Endothelial cell of umbilical vein (primary cell): ENCODE data around the gene CX3CR1. TPM values are rescaled to one million over a fixed set of nuclear protein-coding genes. Genes with fewer than 3 reads are reported as not detected.

Experiments
- BruUV-seq: library from RNA; stranded (reverse); fragments of 400-500 nt; replicated peaks from 2 replicates; lab custom pipeline; 2021; lab: Mats Ljungman, UMichigan
- CTCF ChIA-PET: fragments of 300-600, 350-600 bp; sonication (Branson Sonifier 250); formaldehyde crosslinking; loops from one replicate; lab custom pipeline; 2021; ENCODE audit warnings: antibody characterized with exemption, inconsistent platforms; lab: Charles Lee
- POLR2A ChIA-PET: fragments of 300-600, 350-600 bp; sonication (Branson Sonifier 250); formaldehyde crosslinking; loops from one replicate; lab custom pipeline; 2021; ENCODE audit warnings: antibody characterized with exemption, inconsistent platforms; lab: Charles Lee
- DNase-seq: peaks from one replicate; pipeline ENCODE4 v3.0.0-alpha.2; 2011; ENCODE audit warnings: low read depth, low spot score
- FAIRE-seq: peaks from 2 replicates; lab custom pipeline; 2011; peaks lifted over from hg19 to GRCh38; lab: Jason Lieb, UNC
- H2AFZ ChIP-seq: 2 replicates; pipeline ENCODE4 v1.6.0; 2012; ENCODE audit warnings: low read depth, low read length, control low read depth, inconsistent platforms
- H3K27ac ChIP-seq: 2 replicates; pipeline ENCODE4 v1.5.1; 2011; ENCODE audit warnings: low read depth, mild to moderate bottlenecking, control low read depth, low read length, moderate library complexity; ENCODE audit not compliant: insufficient read depth
- H3K27me3 ChIP-seq, 2 experiments: 2 replicates each; pipeline versions ENCODE4 v1.6.0 to v1.6.1; 2011; ENCODE audit warnings: low read length in 2 of 2, mixed read lengths in 1 of 2; ENCODE audit not compliant: control insufficient read depth in 2 of 2, insufficient read depth in 2 of 2
- H3K36me3 ChIP-seq, 2 experiments: 2 replicates in 1 of 2; 3 replicates in 1 of 2; pipeline ENCODE4 v1.5.1; 2011; ENCODE audit warnings: low read length in 2 of 2, mild to moderate bottlenecking in 1 of 2, moderate library complexity in 1 of 2; ENCODE audit not compliant: control insufficient read depth in 2 of 2, insufficient read depth in 2 of 2; ENCODE audit errors: extremely low read depth in 1 of 2
- H3K4me1 ChIP-seq: 3 replicates; pipeline ENCODE4 v1.5.1; 2011; ENCODE audit warnings: mild to moderate bottlenecking, low read length; ENCODE audit not compliant: control insufficient read depth, insufficient read depth; ENCODE audit errors: extremely low read depth
- H3K4me2 ChIP-seq: 2 replicates; pipeline ENCODE4 v1.6.1; 2011; ENCODE audit warnings: low read length, control low read depth, mixed read lengths; ENCODE audit not compliant: insufficient read depth
- H3K4me3 ChIP-seq, 3 experiments: fragments of 200-600 bp in 1 of 3; sonication (generic), shearing (Covaris generic) in 1 of 3; replicated peaks in 1 of 3; 2 replicates each; pipeline ENCODE4 v1.5.1; 2011 to 2016; ENCODE audit warnings: control low read depth in 3 of 3, low read length in 3 of 3, mild to moderate bottlenecking in 2 of 3, inconsistent platforms in 1 of 3, low read depth in 1 of 3, moderate library complexity in 1 of 3; ENCODE audit not compliant: insufficient read depth in 1 of 3
- H3K79me2 ChIP-seq: 2 replicates; pipeline ENCODE4 v1.6.0; 2012; ENCODE audit warnings: low read length, inconsistent platforms; ENCODE audit not compliant: control insufficient read depth, insufficient read depth
- H3K9ac ChIP-seq: replicated peaks from 2 replicates; pipeline ENCODE3; 2011; ENCODE audit warnings: low read length, control low read depth; ENCODE audit not compliant: insufficient read depth; ENCODE audit errors: extremely low read depth
- H3K9me1 ChIP-seq: replicated peaks from 3 replicates; pipeline ENCODE4 v1.6.0; 2011; ENCODE audit warnings: mild to moderate bottlenecking, low read length; ENCODE audit not compliant: control insufficient read depth, insufficient read depth; ENCODE audit errors: extremely low read depth
- H3K9me3 ChIP-seq: replicated peaks from 2 replicates; pipeline ENCODE4 v1.5.1; 2012; ENCODE audit warnings: low read length, inconsistent platforms; ENCODE audit not compliant: control insufficient read depth, insufficient read depth
- H4K20me1 ChIP-seq: replicated peaks from 2 replicates; pipeline ENCODE3; 2011; ENCODE audit warnings: mild to moderate bottlenecking, low read length; ENCODE audit not compliant: control insufficient read depth, insufficient read depth; ENCODE audit errors: extremely low read depth
- EZH2 ChIP-seq: IDR thresholded peaks from 2 replicates; pipeline ENCODE4 v1.6.1; 2012; ENCODE audit warnings: borderline replicate concordance, low read depth, mild to moderate bottlenecking, moderate library complexity, low read length, inconsistent platforms; ENCODE audit not compliant: severe bottlenecking
- FOS ChIP-seq: IDR thresholded peaks from 2 replicates; pipeline ENCODE4 v1.6.1; 2011; ENCODE audit warnings: mild to moderate bottlenecking, low read length, moderate library complexity, borderline replicate concordance; ENCODE audit not compliant: insufficient read depth
- GATA2 ChIP-seq: IDR thresholded peaks from 2 replicates; pipeline ENCODE4 v1.7.0; 2011; ENCODE audit warnings: low read depth, mild to moderate bottlenecking, moderate library complexity, mixed read lengths, low read length; ENCODE audit not compliant: insufficient read length, insufficient read depth
- JUN ChIP-seq: IDR thresholded peaks from 2 replicates; pipeline ENCODE4 v1.6.1; 2011; ENCODE audit warnings: borderline replicate concordance, low read depth; ENCODE audit not compliant: insufficient read length, insufficient read depth
- MAX ChIP-seq: IDR thresholded peaks from 2 replicates; pipeline ENCODE4 v1.6.1; 2011; ENCODE audit not compliant: insufficient read depth, insufficient read length
- MYC ChIP-seq: IDR thresholded peaks from one replicate; pipeline ENCODE4 v1.6.1; 2011; ENCODE audit warnings: mild to moderate bottlenecking, low read depth, low read length
- POLR2A ChIP-seq: IDR thresholded peaks from 2 replicates; pipeline ENCODE4 v1.6.1; 2012; ENCODE audit warnings: low read depth, mild to moderate bottlenecking, control low read depth, low read length
- POLR2AphosphoS5 ChIP-seq: IDR thresholded peaks from 2 replicates; pipeline ENCODE4 v1.6.1; 2012; ENCODE audit warnings: low read depth, mild to moderate bottlenecking, control low read depth, low read length, moderate library complexity; ENCODE audit not compliant: insufficient read depth
- dilution Hi-C: fragments of 300-500 bp; cut with MboI; formaldehyde crosslinking; loops from one replicate; pipeline ENCODE4 v1.15.0; 2019; ENCODE audit warnings: low sequenced_read_pairs; ENCODE audit not compliant: extremely low pct_ligation_motif_present
- intact Hi-C: fragments of 100-400 bp; cut with micrococcal nuclease; formaldehyde crosslinking; loops from one replicate; pipeline ENCODE4 v1.10.0; 2022
- polyA plus RNA-seq, 4 experiments: library from polyadenylated mRNA; depleted of rRNA in 3 of 4; stranded (reverse) in 3 of 4; unstranded in 1 of 4; fragments of >200 nt; gene quantifications; 2 replicates each; pipeline versions ENCODE4 v1.2.1 to v1.2.3, GENCODE V29; 2011 to 2012; ENCODE audit warnings: missing spikeins in 1 of 4
- total RNA-seq: library from RNA; stranded (reverse); gene quantifications from 2 replicates; pipeline ENCODE4 v1.2.3, GENCODE V29; 2021
- TF ChIP-seq, protein P1 (sequence below), 2 donors: IDR thresholded peaks; 1 replicate in 1 of 2; 2 replicates in 1 of 2; pipeline ENCODE4 v1.5.1; 2011; ENCODE audit warnings: low read length in 2 of 2, mild to moderate bottlenecking in 2 of 2, moderate library complexity in 2 of 2, control low read depth in 1 of 2, inconsistent platforms in 1 of 2, low read depth in 1 of 2; ENCODE audit not compliant: insufficient read depth in 1 of 2; ENCODE audit errors: extremely low read depth in 1 of 2

CX3CR1 gene
- total and polyA plus RNA-seq, 2 donors (not counting 3 experiments of a cell fraction or from before 2014, with no cell fraction given): not detected

- FAIRE-seq (no peak), DNase-seq (no peak)
- Histone ChIP-seq H3K9me1 (no peaks in the 10 kb centered on the region), H3K79me2 (no peaks in the 10 kb centered on the region), H3K4me1 (no peaks in the 10 kb centered on the region), H2AFZ (no peak overlapping the region), H3K9ac (no peak overlapping the region), H3K9me3 (no peaks in the 10 kb centered on the region), H3K4me2 (no peak overlapping the region), H3K27ac (no peak overlapping the region), H4K20me1 (no peaks in the 10 kb centered on the region), H3K36me3 (no peaks in the 10 kb centered on the region), H3K4me3 (no peak overlapping the region), H3K27me3 (peaks cover 0 to 5% of the 10 kb centered on the region in 2 experiments)
- dilution Hi-C loops: no loop called here
- no peak for TF ChIP-seq POLR2A
- TF ChIP-seq MYC: no peak
- TF ChIP-seq EZH2: no peak
- TF ChIP-seq, protein P1, sequence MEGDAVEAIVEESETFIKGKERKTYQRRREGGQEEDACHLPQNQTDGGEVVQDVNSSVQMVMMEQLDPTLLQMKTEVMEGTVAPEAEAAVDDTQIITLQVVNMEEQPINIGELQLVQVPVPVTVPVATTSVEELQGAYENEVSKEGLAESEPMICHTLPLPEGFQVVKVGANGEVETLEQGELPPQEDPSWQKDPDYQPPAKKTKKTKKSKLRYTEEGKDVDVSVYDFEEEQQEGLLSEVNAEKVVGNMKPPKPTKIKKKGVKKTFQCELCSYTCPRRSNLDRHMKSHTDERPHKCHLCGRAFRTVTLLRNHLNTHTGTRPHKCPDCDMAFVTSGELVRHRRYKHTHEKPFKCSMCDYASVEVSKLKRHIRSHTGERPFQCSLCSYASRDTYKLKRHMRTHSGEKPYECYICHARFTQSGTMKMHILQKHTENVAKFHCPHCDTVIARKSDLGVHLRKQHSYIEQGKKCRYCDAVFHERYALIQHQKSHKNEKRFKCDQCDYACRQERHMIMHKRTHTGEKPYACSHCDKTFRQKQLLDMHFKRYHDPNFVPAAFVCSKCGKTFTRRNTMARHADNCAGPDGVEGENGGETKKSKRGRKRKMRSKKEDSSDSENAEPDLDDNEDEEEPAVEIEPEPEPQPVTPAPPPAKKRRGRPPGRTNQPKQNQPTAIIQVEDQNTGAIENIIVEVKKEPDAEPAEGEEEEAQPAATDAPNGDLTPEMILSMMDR (IDR thresholded peaks at IDR 0.05; ENCODE audit: extremely low read depth in 1 of 2, insufficient read depth in 1 of 2, low read depth in 1 of 2, low read length in 2 of 2): no peak
- TF ChIP-seq FOS: no peak
- TF ChIP-seq GATA2: no peak
- no peak for TF ChIP-seq JUN
- no peak for TF ChIP-seq MAX
- no peak for TF ChIP-seq POLR2AphosphoS5
- POLR2A ChIA-PET: no interaction called here
- CTCF ChIA-PET: no interaction called here
- BruUV-seq: no TSS peak
- intact Hi-C loops: no loop called here
Observed at GRCh38 chr3:39323494-39323893, 43.7 kb upstream of the CX3CR1 start.
